Glomerular visceral epithelial cell (primary cell): ENCODE measurements around the gene ADM.
"Not testable (repeated sequence)": the region's sequence is repeated elsewhere in the genome, so short reads cannot be mapped to it uniquely, and the experiment has no call there.

Experiments used
- DNase-seq: peaks from one replicate; pipeline ENCODE4 v3.0.0-alpha.2; 2016; ENCODE audit errors: extremely low spot score

ADM gene

GRCh38 chr11:10304495-10305261 is at the start of gene ADM:
TSS of gene ADM (plus strand) at chr11:10305073. CDS start at chr11:10305701, 628 bp downstream.
- DNase-seq, result peak; percentile 97

- DNase-seq, result no peak
Measured at GRCh38 chr11:10255388-10256125, 49.3 kb upstream of the ADM start.

GRCh38 chr11:10257478-10257877 is 47.4 kb upstream of the ADM start:
- no peak for DNase-seq

- DNase-seq, result no peak
Measured at GRCh38 chr11:10261821-10262220, 43.1 kb upstream of the ADM start.

GRCh38 chr11:10263929-10264328 is 40.9 kb upstream of the ADM start:
- DNase-seq, result peak; percentile 22

- DNase-seq, result not testable (repeated sequence)
Measured at GRCh38 chr11:10264716-10265115, 40.2 kb upstream of the ADM start.

GRCh38 chr11:10265936-10266335 is 38.9 kb upstream of the ADM start:
- no peak for DNase-seq

GRCh38 chr11:10267821-10268220 is 37.1 kb upstream of the ADM start:
- no peak for DNase-seq

- DNase-seq, result no peak
Measured at GRCh38 chr11:10268746-10269488, 36.0 kb upstream of the ADM start.

GRCh38 chr11:10272132-10272531 is 32.7 kb upstream of the ADM start:
- DNase-seq, result no peak

- DNase-seq, result no peak
Measured at GRCh38 chr11:10273738-10274137, 31.1 kb upstream of the ADM start.

GRCh38 chr11:10274726-10275125 is 30.1 kb upstream of the ADM start:
- DNase-seq, result no peak

- DNase-seq, result no peak
Measured at GRCh38 chr11:10275714-10276113, 29.2 kb upstream of the ADM start.

GRCh38 chr11:10282117-10282516 is 22.8 kb upstream of the ADM start:
- DNase-seq, result no peak

- DNase-seq, result no peak
Measured at GRCh38 chr11:10283991-10284390, 20.9 kb upstream of the ADM start.

- no peak for DNase-seq
Measured at GRCh38 chr11:10285148-10285802, 19.6 kb upstream of the ADM start.

- DNase-seq, result no peak
Measured at GRCh38 chr11:10287140-10287539, 17.7 kb upstream of the ADM start.

- DNase-seq, result no peak
Measured at GRCh38 chr11:10287766-10288715, 16.8 kb upstream of the ADM start.

- no peak for DNase-seq
Measured at GRCh38 chr11:10288881-10289764, 15.8 kb upstream of the ADM start.
